Right atrium auricular region (tissue), 2 donors: ENCODE results near the gene PDE11A. TPM values are rescaled to one million over a fixed set of nuclear protein-coding genes. Genes with fewer than 3 reads are reported as not detected.

Experiments used
- DNase-seq: peaks from one replicate; pipeline ENCODE4 v3.0.0-alpha.2; 2019; ENCODE audit warnings: low spot score
- H3K27ac ChIP-seq, 2 donors: fragments of 200-600 bp; sonication (generic); 1 replicate in 1 of 2; 2 replicates in 1 of 2; pipeline ENCODE4 v1.5.1; 2016 to 2019
- H3K27me3 ChIP-seq, 2 donors: fragments of 200-600 bp; sonication (generic); one replicate each; pipeline versions ENCODE4 v1.5.1 to v1.6.0; 2017 to 2019
- H3K36me3 ChIP-seq: fragments of 200-600 bp; sonication (generic); one replicate; pipeline ENCODE4 v1.5.1; 2016
- H3K4me1 ChIP-seq, 2 donors: fragments of 200-600 bp; sonication (generic); one replicate each; pipeline versions ENCODE4 v1.5.1 to v1.6.0; 2017 to 2019
- H3K4me3 ChIP-seq, 2 donors: fragments of 200-600 bp; sonication (generic); 1 replicate in 1 of 2; 2 replicates in 1 of 2; pipeline ENCODE4 v1.5.1; 2017 to 2019; ENCODE audit warnings: mild to moderate bottlenecking in 1 of 2, moderate library complexity in 1 of 2
- H3K9me3 ChIP-seq, 2 donors: fragments of 200-600 bp; sonication (generic); one replicate each; pipeline ENCODE4 v1.5.1; 2019
- total RNA-seq, 2 donors: library from RNA; depleted of rRNA; stranded (reverse); fragments of >200 nt; gene quantifications; one replicate each; pipeline ENCODE4 v1.1.0, GENCODE V29; 2016
- TF ChIP-seq, protein P1 (sequence below), 2 donors: fragments of 200-600 bp; sonication (generic); IDR thresholded peaks; one replicate each; pipeline ENCODE4 v1.5.1; 2019; ENCODE audit warnings: antibody characterized with exemption in 2 of 2

Gene PDE11A
- total RNA-seq, 2 donors from 2014 or later: 1.2 TPM; not detected in 1

DNA sequence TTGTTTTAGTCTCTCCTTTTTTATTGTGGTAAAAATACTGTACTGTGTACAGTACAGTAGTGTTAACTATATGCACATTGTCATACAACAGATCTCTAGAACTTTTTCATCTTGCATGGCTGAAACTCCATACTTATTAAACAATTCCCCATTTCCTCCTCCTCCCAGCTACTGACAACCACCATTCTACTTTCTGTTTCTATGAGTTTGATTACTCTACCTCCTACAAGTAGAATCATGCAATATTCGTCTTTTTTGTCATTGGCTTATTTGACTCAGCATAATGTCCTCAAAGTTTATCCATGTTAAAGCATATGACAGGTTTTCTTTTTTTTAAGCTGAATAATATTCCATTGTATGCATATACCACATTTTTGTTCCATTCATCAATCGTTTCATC lies 341.8 kb downstream of the PDE11A start:
- TF ChIP-seq, protein P1, sequence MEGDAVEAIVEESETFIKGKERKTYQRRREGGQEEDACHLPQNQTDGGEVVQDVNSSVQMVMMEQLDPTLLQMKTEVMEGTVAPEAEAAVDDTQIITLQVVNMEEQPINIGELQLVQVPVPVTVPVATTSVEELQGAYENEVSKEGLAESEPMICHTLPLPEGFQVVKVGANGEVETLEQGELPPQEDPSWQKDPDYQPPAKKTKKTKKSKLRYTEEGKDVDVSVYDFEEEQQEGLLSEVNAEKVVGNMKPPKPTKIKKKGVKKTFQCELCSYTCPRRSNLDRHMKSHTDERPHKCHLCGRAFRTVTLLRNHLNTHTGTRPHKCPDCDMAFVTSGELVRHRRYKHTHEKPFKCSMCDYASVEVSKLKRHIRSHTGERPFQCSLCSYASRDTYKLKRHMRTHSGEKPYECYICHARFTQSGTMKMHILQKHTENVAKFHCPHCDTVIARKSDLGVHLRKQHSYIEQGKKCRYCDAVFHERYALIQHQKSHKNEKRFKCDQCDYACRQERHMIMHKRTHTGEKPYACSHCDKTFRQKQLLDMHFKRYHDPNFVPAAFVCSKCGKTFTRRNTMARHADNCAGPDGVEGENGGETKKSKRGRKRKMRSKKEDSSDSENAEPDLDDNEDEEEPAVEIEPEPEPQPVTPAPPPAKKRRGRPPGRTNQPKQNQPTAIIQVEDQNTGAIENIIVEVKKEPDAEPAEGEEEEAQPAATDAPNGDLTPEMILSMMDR (IDR thresholded peaks at IDR 0.05): no peak
- H3K4me3 ChIP-seq: no peak overlapping the region
- no peaks in the 10 kb centered on the region for H3K4me1 ChIP-seq

DNA sequence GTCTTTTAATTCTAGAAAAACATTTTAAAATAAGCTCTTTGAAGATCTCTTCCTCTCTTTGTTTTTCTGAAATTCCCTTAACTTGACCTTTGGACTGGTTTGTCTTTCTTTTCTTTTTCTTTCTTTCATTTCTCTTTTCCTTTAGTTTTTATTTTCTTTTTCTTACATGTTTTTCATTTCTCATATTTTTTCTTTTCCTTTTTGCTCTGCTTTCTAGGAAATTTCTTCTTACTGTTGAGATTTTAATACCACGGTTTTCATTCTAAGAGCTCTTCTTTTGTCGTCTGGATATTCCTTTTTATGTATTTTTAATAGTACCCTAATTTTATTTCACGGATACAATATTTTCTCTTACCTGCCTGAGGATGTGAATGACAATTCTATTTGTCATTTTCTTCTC lies 342.2 kb downstream of the PDE11A start:
- Histone ChIP-seq H3K9me3 (no peaks in the 10 kb centered on the region), H3K27me3 (no peaks in the 10 kb centered on the region)
- DNase-seq: no peak

More for the DNA sequence above, 341.8 kb downstream of the PDE11A start:
- H3K27ac ChIP-seq: no peak overlapping the region
- DNase-seq: no peak
- no peaks in the 10 kb centered on the region for H3K9me3 ChIP-seq
- no peaks in the 10 kb centered on the region for H3K36me3 ChIP-seq
- H3K27me3 ChIP-seq: no peaks in the 10 kb centered on the region

DNA sequence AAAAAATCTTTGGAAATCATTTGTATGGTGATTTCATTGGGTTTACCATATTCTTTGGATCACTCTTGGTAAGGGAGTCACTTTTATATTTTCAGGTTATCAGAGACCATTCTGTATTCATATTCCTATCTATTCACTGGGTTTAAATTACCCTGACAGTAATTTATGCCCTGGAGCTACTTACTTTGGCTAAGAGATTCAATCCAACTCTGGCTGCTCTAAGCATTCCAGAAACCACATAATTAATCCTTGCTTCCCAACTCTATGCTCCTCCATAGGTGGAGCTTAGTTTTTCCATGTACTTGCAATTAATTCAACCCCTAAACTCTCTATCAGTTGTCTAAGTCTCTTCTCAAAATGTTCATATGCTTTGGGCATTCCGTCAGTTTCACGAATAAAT lies 343.7 kb downstream of the PDE11A start:
- no peak for DNase-seq
- Histone ChIP-seq H3K27ac (no peak overlapping the region), H3K27me3 (no peaks in the 10 kb centered on the region), H3K9me3 (no peaks in the 10 kb centered on the region), H3K4me3 (no peak overlapping the region), H3K4me1 (peaks cover 0 to 4% of the 10 kb centered on the region in 2 donors), H3K36me3 (no peaks in the 10 kb centered on the region)
- TF ChIP-seq, protein P1 (IDR thresholded peaks at IDR 0.05): no peak

More for the DNA sequence above, 342.2 kb downstream of the PDE11A start:
- Histone ChIP-seq H3K27ac (no peak overlapping the region), H3K4me1 (no peaks in the 10 kb centered on the region), H3K36me3 (no peaks in the 10 kb centered on the region), H3K4me3 (no peak overlapping the region)
- TF ChIP-seq, protein P1 (IDR thresholded peaks at IDR 0.05): no peak

DNA sequence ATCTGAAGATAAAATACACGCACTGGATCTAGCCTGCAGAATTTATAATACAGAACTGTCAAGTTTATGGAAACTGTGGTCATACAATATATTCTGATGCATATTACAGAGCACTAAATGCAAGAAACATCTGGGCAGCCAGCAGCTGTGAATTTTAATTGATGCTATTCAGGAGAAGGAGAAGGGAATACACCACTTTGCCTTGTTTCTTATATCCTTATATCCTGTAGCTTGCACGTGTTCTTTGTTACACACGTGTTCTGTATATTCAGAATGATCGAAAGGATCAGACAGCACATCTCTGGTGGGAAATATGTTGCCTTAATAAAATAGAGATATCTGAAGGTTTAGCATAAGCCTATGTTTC lies 344.2 kb downstream of the PDE11A start:
- no peak for DNase-seq
- Histone ChIP-seq H3K27ac (no peak overlapping the region), H3K9me3 (no peaks in the 10 kb centered on the region), H3K36me3 (no peaks in the 10 kb centered on the region), H3K27me3 (no peaks in the 10 kb centered on the region), H3K4me3 (no peak overlapping the region), H3K4me1 (peaks cover 0 to 4% of the 10 kb centered on the region in 2 donors)
- TF ChIP-seq, protein P1 (IDR thresholded peaks at IDR 0.05): no peak

DNA sequence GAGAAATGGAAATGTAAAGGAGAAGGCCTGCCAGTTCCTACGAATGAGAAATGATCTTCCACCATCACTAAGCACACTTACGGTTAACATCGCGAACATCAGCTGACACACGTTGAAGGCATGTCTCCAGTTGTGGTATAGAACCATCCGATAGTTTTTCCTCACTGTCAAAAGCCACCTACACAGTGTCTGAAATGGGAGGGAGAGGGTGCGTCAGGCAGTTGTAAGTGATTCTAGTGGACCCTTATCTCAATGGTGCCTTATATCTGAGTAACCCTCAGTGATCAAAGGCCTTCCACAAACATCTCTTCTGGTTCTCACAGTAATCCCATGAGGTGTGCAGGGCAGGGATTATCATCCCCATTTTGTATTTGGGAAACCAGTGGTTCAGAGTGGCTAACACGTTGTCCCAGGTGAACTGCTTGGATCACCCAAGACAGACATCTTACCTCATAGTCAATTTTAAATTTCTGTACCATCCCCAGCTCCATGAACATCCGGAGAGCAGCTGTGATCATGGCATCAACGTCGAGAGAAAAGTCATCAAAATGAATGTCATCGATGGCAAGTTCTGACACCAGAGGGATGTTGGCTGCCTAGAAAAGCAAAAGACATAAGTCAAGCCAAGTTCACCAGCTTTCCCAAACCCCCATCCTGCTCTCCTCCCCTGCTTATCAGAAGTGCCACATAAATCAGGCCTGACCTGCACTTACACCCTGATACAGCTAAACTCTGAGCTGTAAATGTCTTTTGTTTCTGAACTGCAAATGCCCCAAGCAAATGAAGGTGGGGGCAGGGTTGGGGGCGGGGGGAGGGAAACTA lies 344.8 kb downstream of the PDE11A start:
- Histone ChIP-seq H3K4me1 (peaks cover 0 to 4% of the 10 kb centered on the region in 2 donors), H3K36me3 (no peaks in the 10 kb centered on the region), H3K27ac (no peak overlapping the region), H3K9me3 (no peaks in the 10 kb centered on the region), H3K4me3 (no peak overlapping the region), H3K27me3 (no peaks in the 10 kb centered on the region)
- TF ChIP-seq, protein P1 (IDR thresholded peaks at IDR 0.05): no peak
- DNase-seq: no peak
